Activated CD4-positive, alpha-beta memory T cell treated with anti-CD3 and anti-CD28 coated beads, Interleukin-2, amount 10 ng/mL, durations not matched to agents 7 days and 5 days (primary cell): Measurements from ENCODE around the gene MYLK. TPM values are rescaled to one million over a fixed set of nuclear protein-coding genes. Genes with fewer than 3 reads are reported as not detected.

ENCODE experiments used
- CTCF ChIA-PET: fragments of 350-600 bp; sonication (Branson Sonifier 250); formaldehyde crosslinking; loops from one replicate; lab custom pipeline; 2021; ENCODE audit warnings: antibody characterized with exemption, inconsistent platforms; lab: Charles Lee
- POLR2A ChIA-PET: fragments of 350-600 bp; sonication (Branson Sonifier 250); formaldehyde crosslinking; loops from one replicate; lab custom pipeline; 2021; ENCODE audit warnings: antibody characterized with exemption; lab: Charles Lee
- DNase-seq: peaks from one replicate; pipeline ENCODE4 v3.0.0-alpha.2; 2020
- H3K27ac Mint-ChIP-seq: one replicate; pipeline ENCODE4 v1.8.0; 2021; ENCODE audit warnings: mild to moderate bottlenecking, mixed read lengths
- H3K27me3 Mint-ChIP-seq: one replicate; pipeline ENCODE4 v1.8.0; 2021; ENCODE audit warnings: mixed read lengths
- H3K36me3 Mint-ChIP-seq: one replicate; pipeline ENCODE4 v1.8.0; 2021; ENCODE audit warnings: low read depth, mixed read lengths
- H3K4me1 Mint-ChIP-seq: one replicate; pipeline ENCODE4 v1.8.0; 2021; ENCODE audit warnings: mixed read lengths
- H3K4me3 Mint-ChIP-seq: one replicate; pipeline ENCODE4 v1.8.0; 2021; ENCODE audit warnings: mild to moderate bottlenecking, mixed read lengths
- H3K9me3 Mint-ChIP-seq: one replicate; pipeline ENCODE4 v1.8.0; 2021; ENCODE audit warnings: mixed read lengths
- total RNA-seq, 2 experiments: library from RNA; stranded (reverse); gene quantifications; one replicate each; pipeline ENCODE4 v1.2.3, GENCODE V29; 2021

The MYLK gene
- total RNA-seq, 2 experiments from 2014 or later, result 0.50 to 0.68 TPM

DNA sequence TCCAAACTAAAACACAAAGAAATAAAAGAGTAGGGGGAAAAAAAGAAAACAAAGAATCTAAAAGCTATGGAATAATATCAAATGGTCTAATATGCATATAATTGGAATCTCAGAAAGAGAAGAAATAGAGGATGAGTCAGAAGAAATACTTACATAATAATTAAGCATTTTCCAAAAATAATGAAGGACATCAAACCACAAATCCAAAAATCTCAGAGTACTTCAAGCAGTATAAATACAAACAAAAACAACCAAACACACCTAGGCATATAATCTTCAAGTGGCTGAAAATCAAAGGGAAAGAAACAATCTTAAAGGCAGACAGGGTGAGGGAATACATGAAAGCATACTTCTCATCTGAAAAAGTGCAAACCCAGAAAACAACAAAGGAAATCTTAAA lies 46.3 kb downstream of the MYLK start:
- no peaks in the 10 kb centered on the region for H3K36me3 Mint-ChIP-seq
- ChIA-PET POLR2A (no interaction called here), CTCF (no interaction called here)
- H3K27ac Mint-ChIP-seq, result no peak overlapping the region
- H3K27me3 Mint-ChIP-seq, result peaks cover 33% of the 10 kb centered on the region
- H3K9me3 Mint-ChIP-seq, result peaks cover 7% of the 10 kb centered on the region
- no peak for DNase-seq
- peaks cover 4% of the 10 kb centered on the region for H3K4me1 Mint-ChIP-seq
- H3K4me3 Mint-ChIP-seq, result no peak overlapping the region

DNA sequence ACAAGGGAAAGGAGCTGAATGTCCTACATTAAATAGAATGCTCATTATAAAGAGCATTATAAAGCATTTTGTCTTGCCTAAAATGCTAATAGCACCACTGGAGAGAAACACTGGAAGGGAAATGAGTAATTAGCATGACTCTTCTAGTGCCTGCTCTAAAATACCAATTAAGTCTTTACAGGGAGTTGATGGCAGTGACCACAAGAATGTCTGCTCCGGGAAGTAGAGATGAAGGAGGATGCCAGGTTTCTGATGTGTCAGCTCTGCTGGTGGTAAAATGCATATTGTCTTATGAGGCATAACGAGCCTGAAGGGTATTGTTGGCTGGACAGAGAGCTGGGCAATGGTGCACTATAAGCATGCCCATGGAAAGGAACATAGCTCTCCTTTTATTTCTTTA lies 49.5 kb downstream of the MYLK start:
- CTCF ChIA-PET, result no interaction called here
- POLR2A ChIA-PET, result no interaction called here
- no peak overlapping the region for H3K27ac Mint-ChIP-seq
- no peaks in the 10 kb centered on the region for H3K36me3 Mint-ChIP-seq
- no peak for DNase-seq
- H3K4me1 Mint-ChIP-seq, result no peaks in the 10 kb centered on the region
- no peak overlapping the region for H3K4me3 Mint-ChIP-seq
- peaks cover 29% of the 10 kb centered on the region for H3K27me3 Mint-ChIP-seq
- H3K9me3 Mint-ChIP-seq, result no peaks in the 10 kb centered on the region

DNA sequence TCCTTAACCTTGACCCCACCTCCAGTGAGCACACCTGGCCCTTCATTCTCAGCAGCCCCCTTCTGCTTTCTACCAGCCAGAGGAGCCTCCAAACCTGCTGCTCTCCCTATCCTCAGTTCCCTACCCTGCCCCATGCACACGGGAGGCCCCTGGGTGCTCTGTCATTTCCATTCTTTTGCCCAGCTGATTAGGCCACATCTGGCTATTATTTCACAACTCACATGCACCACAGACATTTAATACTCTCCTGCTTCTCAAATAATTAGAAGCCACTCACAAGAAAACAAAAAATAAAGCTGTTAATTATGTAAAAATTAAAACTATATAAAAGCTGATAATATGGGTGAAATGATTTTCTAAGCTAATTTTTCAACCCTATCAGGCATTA lies 50.7 kb downstream of the MYLK start:
- Mint-ChIP-seq H3K9me3 (peaks cover under 1% of the 10 kb centered on the region), H3K27ac (no peak overlapping the region), H3K4me3 (no peak overlapping the region), H3K4me1 (no peaks in the 10 kb centered on the region), H3K27me3 (peaks cover 21% of the 10 kb centered on the region), H3K36me3 (no peaks in the 10 kb centered on the region)
- CTCF ChIA-PET, result no interaction called here
- POLR2A ChIA-PET, result no interaction called here
- no peak for DNase-seq

DNA sequence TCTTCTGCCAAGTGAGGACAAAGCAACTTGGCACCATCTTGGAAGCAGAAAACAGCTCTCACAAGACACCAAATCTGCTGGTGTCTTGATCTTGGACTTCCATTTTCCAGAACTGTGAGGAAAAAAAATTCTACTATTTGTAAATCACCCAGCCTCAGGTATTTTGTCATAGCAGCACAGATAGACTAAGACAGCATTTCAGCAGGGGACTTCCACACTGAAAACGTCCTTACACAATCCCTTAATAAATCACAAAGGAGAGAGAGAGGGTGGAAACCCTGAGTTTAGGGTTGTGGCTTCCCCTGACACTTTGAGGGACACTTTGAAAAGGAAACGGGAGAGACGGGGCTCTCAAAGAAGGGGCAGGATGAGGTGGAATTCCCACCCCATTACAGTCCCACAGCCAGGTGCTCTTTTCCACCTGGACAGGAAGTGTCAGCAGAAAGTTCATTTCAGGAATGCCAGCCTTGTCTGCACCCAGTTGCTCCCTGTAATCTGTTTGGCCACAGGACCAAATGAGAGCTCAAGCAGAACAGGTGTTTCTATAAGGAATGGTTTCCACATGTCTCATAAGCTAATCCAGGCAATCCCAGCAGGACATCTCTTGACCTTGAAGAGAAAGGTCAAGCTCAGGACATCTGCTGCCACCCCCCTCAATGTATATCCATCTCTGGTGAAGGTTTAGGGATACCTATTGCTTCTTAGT lies 51.3 kb downstream of the MYLK start:
- H3K27me3 Mint-ChIP-seq, result peaks cover 24% of the 10 kb centered on the region
- peaks cover 5% of the 10 kb centered on the region for H3K9me3 Mint-ChIP-seq
- CTCF ChIA-PET, result no interaction called here
- H3K4me1 Mint-ChIP-seq, result no peaks in the 10 kb centered on the region
- no peaks in the 10 kb centered on the region for H3K36me3 Mint-ChIP-seq
- no peak overlapping the region for H3K27ac Mint-ChIP-seq
- no peak for DNase-seq
- POLR2A ChIA-PET, result no interaction called here
- no peak overlapping the region for H3K4me3 Mint-ChIP-seq

DNA sequence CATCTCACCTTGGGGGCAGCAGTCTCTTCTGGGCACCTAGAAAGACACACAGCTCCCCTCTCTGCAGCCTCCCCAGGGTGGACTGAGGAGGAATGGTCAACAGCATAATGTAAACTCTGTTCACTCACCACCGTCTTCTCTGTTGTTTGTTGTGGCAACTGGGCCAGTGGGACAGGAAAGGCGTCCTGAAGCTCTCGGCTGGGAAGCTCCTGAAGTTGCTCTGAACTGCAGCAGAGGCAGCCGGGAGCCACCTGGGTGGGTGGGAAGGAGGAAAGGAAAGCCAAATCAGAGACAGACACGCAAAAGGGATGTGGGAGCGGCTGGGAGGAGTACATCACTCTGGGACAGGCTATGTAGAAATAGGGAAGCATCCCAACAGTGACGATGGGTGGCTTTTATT lies 52.7 kb downstream of the MYLK start:
- peaks cover 19% of the 10 kb centered on the region for H3K27me3 Mint-ChIP-seq
- POLR2A ChIA-PET, result no interaction called here
- H3K36me3 Mint-ChIP-seq, result no peaks in the 10 kb centered on the region
- H3K27ac Mint-ChIP-seq, result no peak overlapping the region
- CTCF ChIA-PET, result no interaction called here
- no peak for DNase-seq
- no peak overlapping the region for H3K4me3 Mint-ChIP-seq
- H3K9me3 Mint-ChIP-seq, result peaks cover 15% of the 10 kb centered on the region
- H3K4me1 Mint-ChIP-seq, result no peaks in the 10 kb centered on the region

DNA sequence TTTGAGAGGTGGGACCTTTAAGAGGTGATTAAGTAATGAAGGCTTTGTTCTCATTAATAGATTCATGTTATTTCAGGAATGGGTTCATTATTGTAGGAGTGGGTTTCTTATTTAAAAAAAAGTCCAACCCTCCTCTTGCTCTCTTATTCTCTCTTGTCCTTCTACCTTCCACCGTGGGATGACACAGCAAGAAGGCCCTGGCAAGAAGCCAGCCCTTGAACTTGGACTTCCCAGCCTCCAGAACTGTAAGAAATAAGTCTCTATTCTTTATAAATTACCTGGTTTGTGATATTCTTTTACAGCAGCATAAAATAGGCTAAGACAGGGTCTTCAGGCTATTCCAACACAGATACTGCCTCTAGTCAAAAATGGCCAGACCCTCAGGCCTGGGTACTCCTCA lies 62.2 kb downstream of the MYLK start:
- H3K9me3 Mint-ChIP-seq, result peaks cover 7% of the 10 kb centered on the region
- CTCF ChIA-PET, result no interaction called here
- no peaks in the 10 kb centered on the region for H3K36me3 Mint-ChIP-seq
- H3K27me3 Mint-ChIP-seq, result peaks cover 15% of the 10 kb centered on the region
- no peak for DNase-seq
- POLR2A ChIA-PET, result no interaction called here
- no peak overlapping the region for H3K4me3 Mint-ChIP-seq
- H3K4me1 Mint-ChIP-seq, result peaks cover 2% of the 10 kb centered on the region
- no peak overlapping the region for H3K27ac Mint-ChIP-seq

DNA sequence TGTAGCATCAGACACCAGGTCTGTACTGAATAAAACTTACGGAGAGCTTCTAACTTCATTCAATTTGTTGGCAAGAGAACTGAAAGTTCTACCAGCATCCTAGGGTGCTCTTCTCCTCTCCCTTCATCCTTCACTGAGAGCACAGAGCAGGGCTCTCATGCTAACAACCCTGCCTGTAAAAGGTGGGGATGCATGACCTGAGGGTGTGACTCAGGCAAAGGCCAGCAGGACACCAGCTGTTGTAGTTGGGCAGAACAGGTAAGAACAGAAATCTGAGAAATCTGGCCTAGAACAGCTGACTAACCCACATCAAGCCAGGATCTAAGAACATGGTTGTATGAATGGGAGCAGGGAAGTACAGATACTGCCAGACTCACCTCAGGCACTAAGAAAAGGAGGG lies 64.2 kb downstream of the MYLK start:
- ChIA-PET POLR2A (no interaction called here), CTCF (no interaction called here)
- Mint-ChIP-seq H3K9me3 (no peaks in the 10 kb centered on the region), H3K36me3 (no peaks in the 10 kb centered on the region), H3K4me3 (no peak overlapping the region), H3K4me1 (peaks cover 2% of the 10 kb centered on the region), H3K27ac (no peak overlapping the region), H3K27me3 (peaks cover 15% of the 10 kb centered on the region)
- no peak for DNase-seq

DNA sequence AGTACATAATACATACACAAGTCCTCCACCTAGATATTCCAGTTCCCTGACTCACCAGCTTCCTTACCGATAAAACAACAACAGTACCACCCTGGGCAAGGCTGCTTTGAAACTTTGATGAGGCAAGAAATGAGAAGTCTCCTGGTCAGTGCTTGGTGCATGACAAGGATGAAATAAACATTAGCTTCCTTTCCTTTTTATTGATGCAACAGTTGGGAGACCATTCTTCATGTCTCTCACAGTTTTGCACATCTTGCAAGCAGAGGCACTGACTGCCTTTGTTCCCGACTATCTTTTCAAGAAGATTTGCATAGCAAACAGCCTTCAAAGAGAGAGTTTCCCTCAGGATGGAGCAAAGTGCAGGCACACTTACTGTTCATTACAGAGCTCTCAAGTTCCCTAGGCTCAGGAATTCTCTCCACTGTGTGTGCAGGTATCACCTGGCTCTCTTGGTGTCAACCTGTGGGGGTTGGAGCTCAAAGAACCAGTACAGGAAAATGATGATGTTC lies 65.2 kb downstream of the MYLK start:
- Mint-ChIP-seq H3K4me3 (no peak overlapping the region), H3K4me1 (peaks cover 2% of the 10 kb centered on the region), H3K27me3 (peaks cover 15% of the 10 kb centered on the region), H3K9me3 (no peaks in the 10 kb centered on the region), H3K27ac (no peak overlapping the region), H3K36me3 (no peaks in the 10 kb centered on the region)
- DNase-seq, result no peak
- CTCF ChIA-PET, result no interaction called here
- POLR2A ChIA-PET, result no interaction called here

DNA sequence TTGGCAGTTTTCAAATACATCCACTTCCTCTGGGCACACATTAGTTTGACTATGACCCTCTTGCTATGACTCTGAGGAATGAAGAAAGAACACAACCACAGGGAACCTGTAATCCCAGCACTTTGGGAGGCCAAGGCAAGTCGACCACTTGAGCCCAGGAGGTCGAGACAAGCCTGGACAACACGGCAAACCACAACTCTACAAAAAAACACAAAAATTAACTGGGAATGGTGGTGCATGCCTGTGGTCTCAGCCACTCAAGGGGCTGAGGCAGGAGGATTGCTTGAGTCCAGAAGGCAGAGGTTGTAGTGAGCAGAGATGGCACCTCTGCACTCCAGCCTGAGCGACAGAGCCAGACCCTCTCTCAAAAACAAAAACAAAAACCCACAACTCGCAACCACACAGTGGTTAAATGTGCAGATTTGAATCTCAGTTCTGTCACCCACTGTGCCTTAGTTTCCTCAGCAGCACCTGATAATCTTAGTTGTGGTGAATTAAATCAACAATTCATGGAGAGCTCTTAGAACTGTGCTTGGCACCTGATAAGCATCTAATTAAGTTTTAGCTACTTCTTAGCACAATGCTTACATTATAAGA lies 65.7 kb downstream of the MYLK start:
- ChIA-PET POLR2A (no interaction called here), CTCF (no interaction called here)
- Mint-ChIP-seq H3K27me3 (peaks cover 10% of the 10 kb centered on the region), H3K9me3 (no peaks in the 10 kb centered on the region), H3K4me3 (no peak overlapping the region), H3K36me3 (no peaks in the 10 kb centered on the region), H3K27ac (no peak overlapping the region), H3K4me1 (peaks cover 2% of the 10 kb centered on the region)
- DNase-seq, result no peak

DNA sequence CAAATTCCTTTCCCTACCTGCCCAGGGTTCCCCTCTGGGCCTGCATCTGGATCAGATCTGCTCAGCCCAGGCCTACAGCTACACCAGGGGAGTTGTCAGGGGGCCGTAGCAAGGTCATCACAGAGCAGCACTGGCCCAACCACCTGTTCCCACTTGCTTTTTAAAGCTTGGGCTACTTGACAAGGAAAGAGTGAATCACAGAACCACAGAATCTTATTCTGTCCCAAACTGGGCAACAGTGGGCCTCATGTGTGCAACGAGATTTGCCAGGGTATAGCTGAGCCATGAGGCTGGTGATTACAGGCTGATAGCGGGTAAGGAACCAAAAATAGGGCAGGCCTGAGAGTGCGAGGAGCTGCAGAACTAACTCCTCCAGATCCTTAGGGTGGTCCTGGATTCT lies 66.7 kb downstream of the MYLK start:
- Mint-ChIP-seq H3K36me3 (no peaks in the 10 kb centered on the region), H3K4me1 (peaks cover 2% of the 10 kb centered on the region), H3K4me3 (no peak overlapping the region), H3K9me3 (no peaks in the 10 kb centered on the region), H3K27ac (no peak overlapping the region), H3K27me3 (peaks cover 7% of the 10 kb centered on the region)
- no peak for DNase-seq
- CTCF ChIA-PET, result no interaction called here
- POLR2A ChIA-PET, result no interaction called here

DNA sequence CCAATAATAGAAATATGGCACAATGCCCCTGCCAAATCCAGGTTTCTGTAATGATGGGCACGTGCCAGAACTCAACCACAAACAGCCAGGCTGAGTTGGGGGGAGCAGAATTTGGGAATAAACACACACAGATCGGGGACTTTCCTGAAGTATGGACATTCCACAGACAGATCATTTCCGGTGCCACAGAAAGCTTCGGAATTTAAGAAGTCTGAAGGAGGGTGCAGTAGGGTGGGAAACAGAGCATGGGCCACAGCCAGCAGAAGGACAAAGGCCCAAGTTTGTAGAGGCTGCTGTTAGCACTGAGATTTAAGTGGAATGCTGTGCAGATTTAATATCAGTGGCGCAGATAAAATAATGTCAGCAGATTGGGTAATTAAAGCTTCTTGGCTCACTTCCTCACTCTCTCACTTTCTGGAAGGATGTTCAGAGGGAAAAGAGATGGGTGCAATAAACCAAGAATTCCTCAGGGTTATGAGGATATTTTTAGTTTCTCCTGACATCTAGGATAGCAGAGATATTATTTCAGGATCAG lies 67.4 kb downstream of the MYLK start:
- Mint-ChIP-seq H3K4me3 (no peak overlapping the region), H3K36me3 (no peaks in the 10 kb centered on the region), H3K27ac (no peak overlapping the region), H3K27me3 (peaks cover 7% of the 10 kb centered on the region), H3K4me1 (peaks cover 2% of the 10 kb centered on the region), H3K9me3 (no peaks in the 10 kb centered on the region)
- DNase-seq, result no peak
- ChIA-PET POLR2A (no interaction called here), CTCF (no interaction called here)

DNA sequence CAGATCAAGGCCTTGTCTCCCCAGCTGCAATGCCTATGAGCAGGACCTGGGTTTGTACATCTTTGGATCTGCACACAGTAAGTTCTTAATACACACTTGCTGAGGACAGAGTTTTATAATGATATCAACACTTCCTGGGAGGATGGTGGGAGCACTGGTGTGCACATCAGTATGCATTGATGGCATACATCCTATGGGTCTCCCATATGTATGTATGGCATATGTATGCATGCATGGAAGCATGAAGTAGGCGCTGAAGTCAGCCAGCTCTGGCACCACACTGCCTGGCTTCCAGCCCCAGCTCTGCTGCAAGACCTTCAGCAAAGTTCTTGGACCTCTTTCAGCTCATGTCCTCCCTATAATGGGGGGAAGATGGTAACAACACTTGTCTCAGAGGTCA lies 68.2 kb downstream of the MYLK start:
- ChIA-PET POLR2A (no interaction called here), CTCF (no interaction called here)
- Mint-ChIP-seq H3K27ac (no peak overlapping the region), H3K9me3 (no peaks in the 10 kb centered on the region), H3K4me1 (peaks cover 2% of the 10 kb centered on the region), H3K36me3 (no peaks in the 10 kb centered on the region), H3K27me3 (peaks cover 9% of the 10 kb centered on the region), H3K4me3 (no peak overlapping the region)
- DNase-seq, result no peak

DNA sequence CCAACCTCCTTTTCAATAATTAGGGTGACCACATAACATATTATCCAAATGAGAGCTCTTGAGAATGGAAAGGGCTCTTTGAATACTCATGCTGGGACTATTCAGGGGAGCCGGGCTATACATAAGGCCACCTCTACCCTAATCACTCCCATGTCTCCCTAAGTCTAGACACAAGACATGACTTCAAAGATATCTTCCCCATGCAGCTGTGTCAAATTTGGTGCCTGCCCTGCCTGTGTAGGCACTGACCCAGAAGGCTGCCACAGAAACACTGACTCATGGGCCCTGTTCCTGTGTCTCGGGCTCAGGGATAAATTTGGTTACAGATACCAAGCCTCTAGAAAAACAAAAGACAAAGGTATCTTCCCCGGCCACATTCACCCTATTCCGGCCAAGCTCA lies 70.3 kb downstream of the MYLK start:
- no peak for DNase-seq
- Mint-ChIP-seq H3K9me3 (no peaks in the 10 kb centered on the region), H3K27me3 (peaks cover 6% of the 10 kb centered on the region), H3K27ac (no peak overlapping the region), H3K36me3 (no peaks in the 10 kb centered on the region), H3K4me1 (peaks cover 2% of the 10 kb centered on the region), H3K4me3 (no peak overlapping the region)
- ChIA-PET CTCF (no interaction called here), POLR2A (no interaction called here)

DNA sequence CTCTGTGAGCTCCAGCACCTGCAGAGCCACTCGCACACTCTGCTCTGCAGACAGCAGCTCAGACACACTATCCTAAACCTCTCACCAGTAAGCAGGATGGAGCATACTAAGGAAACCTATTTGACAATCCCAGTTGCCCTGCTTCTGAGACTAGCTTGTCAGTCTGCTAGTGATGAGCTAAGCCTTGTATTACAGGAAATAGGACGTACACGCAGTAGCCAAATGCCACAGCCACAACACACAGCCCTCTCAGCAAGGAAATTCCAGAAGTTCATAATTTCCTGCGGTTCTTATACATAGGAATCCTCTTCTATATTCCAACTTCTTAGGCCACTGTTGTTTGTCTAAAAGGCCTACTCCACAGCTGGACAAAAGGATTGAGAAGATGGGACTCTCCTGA lies 74.5 kb downstream of the MYLK start:
- DNase-seq, result no peak
- Mint-ChIP-seq H3K27ac (no peak overlapping the region), H3K27me3 (peaks cover 7% of the 10 kb centered on the region), H3K4me3 (no peak overlapping the region), H3K4me1 (no peaks in the 10 kb centered on the region), H3K9me3 (no peaks in the 10 kb centered on the region), H3K36me3 (no peaks in the 10 kb centered on the region)
- CTCF ChIA-PET, result no interaction called here
- POLR2A ChIA-PET, result no interaction called here
